ENCODE data around the gene PCDHGA7. TPM values are rescaled to one million over a fixed set of nuclear protein-coding genes. Genes with fewer than 3 reads are reported as not detected.

The PCDHGA7 gene
- total RNA-seq, 1 experiment from 2014 or later = 0.18 TPM

GRCh38 chr5:141359790-141360426 is 22.6 kb upstream of the PCDHGA7 start, which contains the start of gene PCDHGB2:
Gene PCDHGB2 (plus strand): TSS chr5:141359994. CDS start chr5:141360136, 142 bp downstream.
- intact Hi-C loops (cut with micrococcal nuclease; ENCODE audit: unreplicated experiment) (loop anchor here (2.0 to 10.0 kb wide), 3 partner anchors 55 to 203 kb away; partner anchors contain the start of genes PCDHGA10 and PCDHGB7), in situ Hi-C loops (cut with HindIII; ENCODE audit: low pct_unique_long_range_greater_than_20kb, low sequenced_read_pairs) (no loop called here)
- BruUV-seq (replicated peaks) = TSS peak; percentile 59
- Histone ChIP-seq H3K27me3 (ENCODE audit: control insufficient read depth, insufficient read depth, low read length) (no peaks in the 10 kb centered on the region), H3K36me3 (ENCODE audit: control insufficient read depth, insufficient read depth, low read length) (no peaks in the 10 kb centered on the region), H3K27ac (ENCODE audit: low read length) (no peak within 1 kb of the TSS), H3K4me3 (ENCODE audit: low read depth in 2 of 2, low read length in 2 of 2) (peak within 1 kb of the TSS; percentile 41 to 82), H3K9me3 (ENCODE audit: control insufficient read depth, insufficient read depth, low read depth, low read length) (peaks cover 13% of the 10 kb centered on the region; the same call in 1 of the 2 replicates), H3K4me1 (ENCODE audit: control insufficient read depth, insufficient read depth, low read length) (no peaks in the 10 kb centered on the region)
- DNase-seq (ENCODE audit: low read depth, low spot score) = peak; percentile 39
- ChIA-PET CTCF (interaction anchor here (0.6 to 1.0 kb wide), 4 partner anchors 53 to 266 kb away, joined by 3 to 6 read pairs (median 3); partner anchors contain the start of genes PCDHB14, PCDHB2, PCDHGA10 and PCDHGB7), POLR2A (no interaction called here)
- TF ChIP-seq CTCF (IDR thresholded peaks at IDR 0.05) = peak; percentile 75
- no peak for TF ChIP-seq SIN3A (IDR thresholded peaks at IDR 0.05; ENCODE audit: borderline replicate concordance, insufficient read depth, low read depth, low read length)
- TF ChIP-seq REST (IDR thresholded peaks at IDR 0.05; ENCODE audit: insufficient read depth in 1 of 2, low read depth in 2 of 2, low read length in 1 of 2) = no peak
- peak; percentile 85 for ATAC-seq

- DNase-seq (ENCODE audit: low read depth, low spot score) (no peak), ATAC-seq (no peak)
- no peak overlapping the region for H3K27ac ChIP-seq (ENCODE audit: low read length)
- intact Hi-C loops (cut with micrococcal nuclease; ENCODE audit: unreplicated experiment) (loop anchor here (10.0 kb wide), 1 partner anchor 54 kb away; the partner anchor contains the start of genes PCDHGA10 and PCDHGB7), in situ Hi-C loops (cut with HindIII; ENCODE audit: low pct_unique_long_range_greater_than_20kb, low sequenced_read_pairs) (no loop called here)
- H3K4me3 ChIP-seq (ENCODE audit: low read depth in 2 of 2, low read length in 2 of 2) = peak overlapping the region in 1 of 2 experiments; percentile 82; a peak in 3 of 4 replicates
- no TSS peak for BruUV-seq (replicated peaks)
- no peak for TF ChIP-seq REST (IDR thresholded peaks at IDR 0.05; ENCODE audit: insufficient read depth in 1 of 2, low read depth in 2 of 2, low read length in 1 of 2)
- no peak for TF ChIP-seq TCF7L2 (IDR thresholded peaks at IDR 0.05; ENCODE audit: low read depth, low read length)
- TF ChIP-seq POLR2AphosphoS5 (IDR thresholded peaks at IDR 0.05; ENCODE audit: low read depth, low read length) = no peak
- no peak for TF ChIP-seq SIN3A (IDR thresholded peaks at IDR 0.05; ENCODE audit: borderline replicate concordance, insufficient read depth, low read depth, low read length)
- no peak for TF ChIP-seq CTCF (IDR thresholded peaks at IDR 0.05)
- peaks cover 13% of the 10 kb centered on the region; the same call in 1 of the 2 replicates for H3K9me3 ChIP-seq (ENCODE audit: control insufficient read depth, insufficient read depth, low read depth, low read length)
- CTCF ChIA-PET = interaction anchor here (0.6 to 1.0 kb wide), 3 partner anchors 52 to 137 kb away, joined by 3 to 6 read pairs (median 3); partner anchors contain the start of genes PCDHB14, PCDHGA10 and PCDHGB7
- POLR2A ChIA-PET = no interaction called here
- no peaks in the 10 kb centered on the region for H3K36me3 ChIP-seq (ENCODE audit: control insufficient read depth, insufficient read depth, low read length)
- no peaks in the 10 kb centered on the region for H3K27me3 ChIP-seq (ENCODE audit: control insufficient read depth, insufficient read depth, low read length)
- no peaks in the 10 kb centered on the region for H3K4me1 ChIP-seq (ENCODE audit: control insufficient read depth, insufficient read depth, low read length)
Measured at GRCh38 chr5:141360685-141361084, 21.9 kb upstream of the PCDHGA7 start.
